Fibroblast of lung (primary cell): ENCODE data around the gene SLC6A5. TPM values are rescaled to one million over a fixed set of nuclear protein-coding genes. Genes with fewer than 3 reads are reported as not detected.

ENCODE experiments used
- DNase-seq, 2 donors: peaks; one replicate each; pipeline versions ENCODE4 v3.0.0 to v3.0.0-alpha.2; 2010; ENCODE audit warnings: low read depth in 2 of 2
- H2AFZ ChIP-seq: 2 replicates; pipeline ENCODE4 v1.5.1; 2012; ENCODE audit warnings: low read length, control low read depth, inconsistent platforms
- H3K27ac ChIP-seq: 2 replicates; pipeline ENCODE4 v1.5.1; 2011; ENCODE audit warnings: low read length, control low read depth; ENCODE audit not compliant: insufficient read depth
- H3K27me3 ChIP-seq: 2 replicates; pipeline ENCODE4 v1.5.1; 2011; ENCODE audit warnings: mild to moderate bottlenecking, low read length; ENCODE audit not compliant: control insufficient read depth, insufficient read depth
- H3K36me3 ChIP-seq: 2 replicates; pipeline ENCODE4 v1.5.1; 2011; ENCODE audit warnings: low read length; ENCODE audit not compliant: control insufficient read depth, insufficient read depth
- H3K4me1 ChIP-seq: 2 replicates; pipeline ENCODE4 v1.5.1; 2011; ENCODE audit warnings: low read length; ENCODE audit not compliant: control insufficient read depth, insufficient read depth; ENCODE audit errors: extremely low read depth
- H3K4me2 ChIP-seq: 2 replicates; pipeline ENCODE4 v1.5.1; 2011; ENCODE audit warnings: low read length, control low read depth; ENCODE audit not compliant: insufficient read depth; ENCODE audit errors: extremely low read depth
- H3K4me3 ChIP-seq, 4 experiments: fragments of 200-600 bp in 1 of 4; sonication (generic) in 1 of 4; replicated peaks in 1 of 4; 2 replicates each; pipeline ENCODE4 v1.5.1; 2011 to 2016; ENCODE audit warnings: low read length in 4 of 4, low read depth in 3 of 4, mild to moderate bottlenecking in 3 of 4, control low read depth in 2 of 4, inconsistent platforms in 1 of 4, mixed read lengths in 1 of 4; ENCODE audit not compliant: insufficient read depth in 1 of 4; ENCODE audit errors: control extremely low read depth in 1 of 4
- H3K79me2 ChIP-seq: 2 replicates; pipeline ENCODE4 v1.5.1; 2012; ENCODE audit warnings: mild to moderate bottlenecking, low read length, inconsistent platforms; ENCODE audit not compliant: control insufficient read depth, insufficient read depth
- H3K9ac ChIP-seq: 2 replicates; pipeline ENCODE4 v1.5.1; 2011; ENCODE audit warnings: mild to moderate bottlenecking, low read length, control low read depth; ENCODE audit not compliant: insufficient read depth
- H3K9me3 ChIP-seq: 2 replicates; pipeline ENCODE4 v1.5.1; 2012; ENCODE audit warnings: low read depth, low read length; ENCODE audit not compliant: control insufficient read depth, insufficient read depth
- H4K20me1 ChIP-seq: 2 replicates; pipeline ENCODE4 v1.5.1; 2011; ENCODE audit warnings: low read length; ENCODE audit not compliant: control insufficient read depth, insufficient read depth; ENCODE audit errors: extremely low read depth
- EZH2 ChIP-seq: IDR thresholded peaks from 2 replicates; pipeline ENCODE4 v1.5.1; 2012; ENCODE audit warnings: low read length, control low read depth, mild to moderate bottlenecking; ENCODE audit errors: missing control alignments
- polyA plus RNA-seq, 2 donors: library from polyadenylated mRNA; depleted of rRNA in 1 of 2; stranded (reverse) in 1 of 2; unstranded in 1 of 2; fragments of >200 nt; gene quantifications; 2 replicates each; pipeline ENCODE4 v1.2.1, GENCODE V29; 2011 to 2012; ENCODE audit warnings: missing spikeins in 1 of 2
- total RNA-seq: library from RNA; depleted of rRNA; stranded (reverse); fragments of >200 nt; gene quantifications from 2 replicates; pipeline ENCODE4 v1.2.1, GENCODE V29; 2014
- TF ChIP-seq, protein P1 (sequence below), 2 donors: IDR thresholded peaks in 1 of 2; conservative IDR thresholded peaks in 1 of 2; 1 replicate in 1 of 2; 2 replicates in 1 of 2; pipeline ENCODE4 v1.5.1; 2011 to 2012; ENCODE audit warnings: low read length in 2 of 2, control low read depth in 1 of 2, inconsistent platforms in 1 of 2, low read depth in 1 of 2, mild to moderate bottlenecking in 1 of 2

Gene SLC6A5
- total and polyA plus RNA-seq, 2 donors (not counting 1 experiment from before 2014, with no cell fraction given) = not detected

DNA sequence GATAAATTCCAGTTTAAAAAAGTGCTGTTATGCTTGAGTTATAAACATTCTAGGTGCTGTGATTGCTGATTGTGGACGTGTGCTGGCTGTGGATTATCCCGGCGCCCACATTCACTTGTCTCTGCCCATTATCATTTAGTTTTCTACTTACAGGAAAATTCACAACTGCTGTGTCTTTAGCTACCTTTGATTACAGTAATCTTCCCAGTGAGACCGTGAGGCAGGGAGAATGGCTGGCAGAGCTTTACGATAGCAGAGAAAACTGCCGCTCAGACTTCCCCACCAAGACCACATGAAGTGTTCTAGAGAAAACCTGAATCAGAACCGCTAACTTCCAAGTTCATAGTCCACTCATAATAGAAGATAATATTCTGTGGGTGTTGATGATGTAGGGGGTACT is 35.4 kb downstream of the SLC6A5 start:
- Histone ChIP-seq H2AFZ (no peak overlapping the region), H3K27me3 (no peaks in the 10 kb centered on the region), H3K9ac (no peak overlapping the region), H3K4me3 (no peak overlapping the region), H3K79me2 (no peaks in the 10 kb centered on the region), H3K36me3 (no peaks in the 10 kb centered on the region), H3K4me1 (no peaks in the 10 kb centered on the region), H3K4me2 (no peak overlapping the region), H3K9me3 (no peaks in the 10 kb centered on the region), H4K20me1 (no peaks in the 10 kb centered on the region), H3K27ac (no peak overlapping the region)
- DNase-seq = no peak
- no peak for TF ChIP-seq EZH2
- TF ChIP-seq, protein P1, sequence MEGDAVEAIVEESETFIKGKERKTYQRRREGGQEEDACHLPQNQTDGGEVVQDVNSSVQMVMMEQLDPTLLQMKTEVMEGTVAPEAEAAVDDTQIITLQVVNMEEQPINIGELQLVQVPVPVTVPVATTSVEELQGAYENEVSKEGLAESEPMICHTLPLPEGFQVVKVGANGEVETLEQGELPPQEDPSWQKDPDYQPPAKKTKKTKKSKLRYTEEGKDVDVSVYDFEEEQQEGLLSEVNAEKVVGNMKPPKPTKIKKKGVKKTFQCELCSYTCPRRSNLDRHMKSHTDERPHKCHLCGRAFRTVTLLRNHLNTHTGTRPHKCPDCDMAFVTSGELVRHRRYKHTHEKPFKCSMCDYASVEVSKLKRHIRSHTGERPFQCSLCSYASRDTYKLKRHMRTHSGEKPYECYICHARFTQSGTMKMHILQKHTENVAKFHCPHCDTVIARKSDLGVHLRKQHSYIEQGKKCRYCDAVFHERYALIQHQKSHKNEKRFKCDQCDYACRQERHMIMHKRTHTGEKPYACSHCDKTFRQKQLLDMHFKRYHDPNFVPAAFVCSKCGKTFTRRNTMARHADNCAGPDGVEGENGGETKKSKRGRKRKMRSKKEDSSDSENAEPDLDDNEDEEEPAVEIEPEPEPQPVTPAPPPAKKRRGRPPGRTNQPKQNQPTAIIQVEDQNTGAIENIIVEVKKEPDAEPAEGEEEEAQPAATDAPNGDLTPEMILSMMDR (conservative IDR thresholded peaks at IDR 0.05 in 1 of 2, IDR thresholded peaks at IDR 0.05 in 1 of 2; ENCODE audit: low read depth in 1 of 2, low read length in 2 of 2) = no peak

DNA sequence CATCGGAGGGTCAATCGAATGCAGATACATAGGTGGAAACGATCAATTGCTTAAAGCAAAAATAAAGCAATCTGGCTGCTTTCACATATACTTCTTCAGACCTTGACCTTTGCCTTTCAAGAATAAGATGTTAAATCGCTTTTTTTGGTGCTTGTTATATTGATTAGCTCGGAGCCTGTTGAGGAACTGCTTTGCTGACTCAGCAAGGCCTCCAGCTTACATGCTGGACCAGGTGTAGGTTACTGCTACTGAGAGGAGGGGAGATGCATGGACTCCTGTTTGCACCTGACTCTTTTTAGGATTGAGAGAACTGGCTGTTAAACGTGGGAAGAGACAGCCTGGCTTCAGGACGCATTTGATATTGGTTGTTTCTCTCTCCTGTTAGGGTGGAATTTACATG is 38.7 kb downstream of the SLC6A5 start:
- Histone ChIP-seq H3K4me3 (no peak overlapping the region), H3K9ac (no peak overlapping the region), H3K4me1 (no peaks in the 10 kb centered on the region), H3K27me3 (no peaks in the 10 kb centered on the region), H3K4me2 (no peak overlapping the region), H3K36me3 (no peaks in the 10 kb centered on the region), H3K27ac (no peak overlapping the region), H3K9me3 (no peaks in the 10 kb centered on the region), H2AFZ (no peak overlapping the region), H4K20me1 (no peaks in the 10 kb centered on the region), H3K79me2 (no peaks in the 10 kb centered on the region)
- TF ChIP-seq, protein P1 (conservative IDR thresholded peaks at IDR 0.05 in 1 of 2, IDR thresholded peaks at IDR 0.05 in 1 of 2; ENCODE audit: low read depth in 1 of 2, low read length in 2 of 2) = no peak
- no peak for TF ChIP-seq EZH2
- no peak for DNase-seq

DNA sequence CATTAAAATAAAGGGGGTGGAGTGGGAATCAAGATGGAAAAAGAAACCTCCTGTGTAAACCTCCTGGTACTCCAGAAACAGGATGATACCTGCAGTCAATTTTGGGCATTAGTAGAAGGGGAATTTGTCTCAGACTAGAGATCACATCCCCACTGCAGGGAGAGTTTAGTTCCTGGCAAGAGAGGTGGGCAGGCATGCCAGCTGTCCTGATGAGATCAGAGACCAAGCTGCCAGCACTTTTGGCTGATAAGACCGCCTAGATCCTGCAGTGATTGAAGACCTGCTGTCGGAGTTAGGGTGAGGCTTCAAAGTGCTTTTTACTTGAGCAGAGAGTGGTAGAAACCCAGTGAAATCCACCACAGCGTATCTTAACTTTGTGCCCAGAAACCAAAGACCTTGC is 40.3 kb downstream of the SLC6A5 start:
- Histone ChIP-seq H3K4me2 (no peak overlapping the region), H4K20me1 (no peaks in the 10 kb centered on the region), H3K79me2 (no peaks in the 10 kb centered on the region), H2AFZ (no peak overlapping the region), H3K27me3 (no peaks in the 10 kb centered on the region), H3K27ac (no peak overlapping the region), H3K9me3 (no peaks in the 10 kb centered on the region), H3K4me1 (no peaks in the 10 kb centered on the region), H3K4me3 (no peak overlapping the region), H3K9ac (no peak overlapping the region), H3K36me3 (no peaks in the 10 kb centered on the region)
- no peak for DNase-seq
- TF ChIP-seq EZH2 = no peak
- TF ChIP-seq, protein P1 (conservative IDR thresholded peaks at IDR 0.05 in 1 of 2, IDR thresholded peaks at IDR 0.05 in 1 of 2; ENCODE audit: low read depth in 1 of 2, low read length in 2 of 2) = no peak
